HEK293 (cell line): Measurements from ENCODE around the gene GRK5.
"Not testable (repeated sequence)": the region's sequence is repeated elsewhere in the genome, so short reads cannot be mapped to it uniquely, and the experiment has no call there.

ENCODE experiments used
- BCL11A ChIP-seq: fragments of 450-650 bp; formaldehyde crosslinking; IDR thresholded peaks from 2 replicates; pipeline ENCODE4 v1.5.1; 2016; ENCODE audit warnings: low read depth, missing biosample characterization, missing genetic modification characterization
- CTCF ChIP-seq: fragments of 450-650 bp; formaldehyde crosslinking; IDR thresholded peaks from 2 replicates; pipeline ENCODE4 v1.5.1; 2016; ENCODE audit warnings: missing biosample characterization, missing genetic modification characterization
- TCF7L2 ChIP-seq: IDR thresholded peaks from 2 replicates; pipeline ENCODE4 v1.6.1; 2011; ENCODE audit warnings: low read depth, mild to moderate bottlenecking, inconsistent platforms, low read length, moderate library complexity, borderline replicate concordance
- ZNF24 ChIP-seq: fragments of 450-650 bp; formaldehyde crosslinking; IDR thresholded peaks from 2 replicates; pipeline ENCODE4 v1.5.1; 2016; ENCODE audit warnings: missing biosample characterization, missing genetic modification characterization
- ZNF362 ChIP-seq: fragments of 450-650 bp; formaldehyde crosslinking; IDR thresholded peaks from 2 replicates; pipeline ENCODE4 v1.5.1; 2016; ENCODE audit warnings: missing biosample characterization, missing genetic modification characterization

DNA sequence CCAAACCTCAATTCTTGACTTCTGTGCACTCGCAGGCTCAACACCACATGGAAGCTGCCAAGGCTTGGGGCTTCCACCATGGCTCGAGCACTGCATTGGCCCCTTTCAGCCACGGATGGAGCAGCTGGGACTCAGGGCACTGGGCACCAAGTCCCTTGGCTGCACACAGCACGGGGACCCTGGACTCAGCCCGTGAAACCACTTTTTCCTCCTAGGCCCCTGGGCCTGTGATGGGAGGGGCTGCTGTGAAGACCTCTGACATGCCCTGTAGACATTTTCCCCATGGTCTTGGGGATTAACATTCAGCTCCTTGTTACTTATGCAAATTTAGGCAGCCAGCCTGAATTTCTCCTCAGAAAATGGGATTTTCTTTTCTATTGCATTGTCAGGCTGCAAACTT is 227.6 kb downstream of the GRK5 start:
- not testable (repeated sequence) for TF ChIP-seq CTCF (tag by site-specific recombination); TCF7L2; BCL11A; ZNF24; ZNF362 (tag by site-specific recombination)
